Measurements from ENCODE around the gene LAMA4.

The LAMA4 gene

DNA sequence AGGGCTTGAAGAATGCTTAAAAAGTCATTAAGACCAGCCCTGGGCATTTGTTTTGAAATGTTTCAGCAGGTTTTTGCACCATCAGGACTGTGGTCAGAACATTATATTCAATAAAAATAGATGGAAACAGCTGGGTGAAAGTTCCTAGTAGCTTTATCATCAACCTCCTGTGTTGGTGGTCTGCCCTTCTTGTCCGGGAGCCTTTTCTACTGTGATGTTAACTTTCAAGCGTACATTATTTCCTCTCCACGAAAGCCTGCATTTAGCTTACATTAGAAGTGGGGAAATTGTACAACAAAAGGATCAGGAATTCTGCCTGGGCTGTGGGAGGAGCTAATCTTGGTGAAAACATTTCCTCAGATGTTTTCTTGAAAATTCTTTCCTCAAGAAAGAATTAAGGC is 71.1 kb downstream of the LAMA4 start:
- no peak for DNase-seq

- DNase-seq = no peak
Observed at GRCh38 chr6:112181130-112181529, 73.2 kb downstream of the LAMA4 start.

DNA sequence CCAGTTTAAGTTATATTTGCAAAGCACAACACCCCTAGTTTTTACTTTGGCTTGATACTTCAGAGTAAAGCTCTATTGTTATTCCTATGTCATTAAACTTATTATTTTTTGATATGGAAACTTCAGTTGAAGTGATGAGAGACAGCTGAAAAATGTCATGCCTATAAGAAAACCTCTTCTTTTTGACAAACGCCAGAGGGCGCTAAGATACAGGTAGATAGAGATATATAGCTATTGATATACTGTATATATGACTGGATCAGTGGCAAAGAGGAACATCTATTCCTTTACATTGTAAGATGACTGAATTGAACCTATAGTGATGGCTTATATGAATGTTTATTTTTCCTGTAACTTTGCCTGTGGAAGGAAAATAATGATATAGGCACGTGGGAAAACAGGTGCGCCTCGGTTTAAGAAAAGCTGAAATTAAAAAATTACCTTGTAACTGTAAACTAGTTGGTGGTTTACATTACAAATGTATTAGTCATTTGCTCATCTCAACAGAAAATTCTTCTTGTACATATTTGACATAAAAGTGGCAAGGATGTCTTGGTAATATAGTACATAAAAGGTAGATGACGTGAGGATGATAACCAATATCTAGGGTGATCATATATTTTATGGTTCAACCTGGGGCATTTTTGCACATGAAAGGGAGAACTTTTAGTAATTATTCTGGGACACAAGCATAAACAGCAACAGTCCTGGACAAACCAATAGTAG is 74.1 kb downstream of the LAMA4 start:
- peak; percentile 18 for DNase-seq

DNA sequence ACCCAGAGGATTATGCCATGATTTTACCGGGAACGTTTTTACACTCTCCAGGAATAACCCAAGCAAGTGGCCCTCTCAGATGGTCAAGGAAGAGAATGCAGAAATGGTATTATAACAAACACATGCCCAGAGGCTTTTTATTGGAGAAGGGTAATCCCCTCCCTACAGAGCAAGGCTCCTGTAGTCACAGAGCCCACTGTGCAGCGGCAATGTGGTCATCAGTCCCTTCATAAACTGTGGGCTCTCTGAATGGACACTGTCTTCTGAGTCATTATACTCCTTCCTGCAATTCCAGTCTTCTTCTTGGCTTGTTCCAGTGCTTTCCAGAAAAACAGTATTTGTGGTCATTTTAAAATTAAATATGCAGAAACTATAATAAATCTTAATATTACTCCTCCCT is 74.7 kb downstream of the LAMA4 start:
- no peak for DNase-seq

DNA sequence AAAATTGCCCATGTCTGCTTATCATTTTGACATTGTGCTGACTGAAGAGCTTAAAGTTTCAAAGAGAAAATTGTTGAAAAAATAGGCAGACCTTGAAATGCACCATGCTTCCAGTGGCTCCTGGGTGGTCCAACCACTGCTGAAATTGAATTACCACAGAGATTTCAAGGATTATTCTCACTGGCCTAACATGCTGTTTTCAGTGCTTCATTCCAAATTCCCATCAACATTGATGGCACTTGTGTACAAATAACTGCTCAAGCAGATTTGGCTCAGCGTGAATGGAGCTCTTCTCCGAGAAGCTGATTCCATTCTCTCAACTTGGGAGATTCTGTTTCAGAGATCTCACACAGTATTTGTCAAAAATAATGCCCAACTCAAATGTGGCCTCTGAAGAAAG is 75.5 kb downstream of the LAMA4 start:
- no peak for DNase-seq

DNA sequence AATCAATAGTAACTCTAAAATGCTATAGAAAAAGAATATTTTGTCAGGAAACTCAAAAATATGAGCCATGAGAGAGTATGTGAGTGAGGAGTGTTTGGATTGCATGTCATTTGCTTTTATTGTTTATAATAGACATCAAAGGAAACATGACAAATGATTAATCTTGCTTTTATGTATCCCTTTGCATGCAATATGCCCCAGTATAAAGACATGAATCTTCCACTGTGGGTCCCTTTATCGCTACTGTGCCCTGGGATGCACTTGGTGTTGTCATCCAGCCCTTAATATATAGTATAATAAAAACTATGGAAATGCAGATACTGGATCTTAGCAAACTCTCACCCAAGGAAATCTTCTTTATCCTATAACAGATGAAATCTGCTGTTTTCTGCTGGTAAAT is 77.3 kb downstream of the LAMA4 start:
- DNase-seq = no peak

DNA sequence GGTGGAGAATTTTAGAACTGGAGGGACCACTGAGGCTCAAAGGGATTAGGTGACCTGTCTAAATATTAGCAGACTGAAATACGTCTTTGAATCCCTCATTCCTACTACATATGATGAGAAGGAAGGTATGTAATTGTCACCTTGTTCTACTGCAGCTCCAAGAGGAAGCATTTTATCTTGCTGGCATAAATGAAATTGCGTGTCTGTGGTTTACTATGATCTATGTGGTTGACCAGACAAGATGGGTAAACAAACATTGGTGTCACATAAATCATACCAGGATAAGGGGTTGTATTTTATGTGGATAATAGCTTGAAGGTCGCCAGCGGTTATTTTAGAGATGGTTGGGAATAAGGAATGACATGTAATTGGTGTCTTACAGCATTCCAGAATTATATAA is 78.2 kb downstream of the LAMA4 start:
- DNase-seq = no peak

- no peak for DNase-seq
Observed at GRCh38 chr6:112173221-112173804, 81.1 kb downstream of the LAMA4 start.

DNA sequence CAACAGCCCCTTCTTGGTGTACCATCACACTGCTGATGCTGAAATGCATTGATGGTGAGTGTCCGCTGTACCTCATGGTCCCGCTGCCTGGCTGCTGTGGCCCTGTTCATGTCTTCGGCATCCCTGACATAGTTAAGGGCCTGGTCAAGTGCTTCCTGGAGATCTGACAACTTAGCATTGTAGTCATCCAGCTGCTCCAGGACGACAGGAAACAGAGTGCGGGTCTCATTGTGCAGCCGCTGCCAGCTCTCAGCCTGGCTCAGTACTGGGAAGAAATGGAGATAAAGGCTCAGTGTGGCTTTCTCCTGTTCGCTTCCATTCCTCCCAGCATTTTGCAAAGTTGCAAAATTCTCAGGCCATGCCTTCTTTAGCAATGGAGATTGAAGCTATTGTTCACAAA is 81.8 kb downstream of the LAMA4 start:
- no peak for DNase-seq

DNA sequence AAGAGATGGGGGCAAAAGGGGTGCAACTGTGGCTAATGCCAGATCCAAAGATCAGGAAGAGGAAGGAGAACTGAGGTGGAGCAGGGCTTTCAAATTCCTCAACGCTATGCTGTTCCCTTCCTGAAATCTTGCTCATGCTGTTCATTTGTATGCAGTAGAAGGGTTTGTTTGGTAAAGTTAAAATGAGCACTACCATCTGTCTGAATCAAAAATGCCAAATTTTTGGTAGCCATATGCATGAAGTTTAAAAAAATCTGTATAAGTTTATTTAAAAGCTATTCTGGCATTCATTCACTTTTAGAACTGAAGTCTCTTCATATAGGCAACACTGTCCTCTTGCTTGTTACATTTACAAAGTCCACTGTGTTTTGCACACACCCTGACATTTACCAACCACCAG is 84.8 kb downstream of the LAMA4 start:
- DNase-seq = no peak

DNA sequence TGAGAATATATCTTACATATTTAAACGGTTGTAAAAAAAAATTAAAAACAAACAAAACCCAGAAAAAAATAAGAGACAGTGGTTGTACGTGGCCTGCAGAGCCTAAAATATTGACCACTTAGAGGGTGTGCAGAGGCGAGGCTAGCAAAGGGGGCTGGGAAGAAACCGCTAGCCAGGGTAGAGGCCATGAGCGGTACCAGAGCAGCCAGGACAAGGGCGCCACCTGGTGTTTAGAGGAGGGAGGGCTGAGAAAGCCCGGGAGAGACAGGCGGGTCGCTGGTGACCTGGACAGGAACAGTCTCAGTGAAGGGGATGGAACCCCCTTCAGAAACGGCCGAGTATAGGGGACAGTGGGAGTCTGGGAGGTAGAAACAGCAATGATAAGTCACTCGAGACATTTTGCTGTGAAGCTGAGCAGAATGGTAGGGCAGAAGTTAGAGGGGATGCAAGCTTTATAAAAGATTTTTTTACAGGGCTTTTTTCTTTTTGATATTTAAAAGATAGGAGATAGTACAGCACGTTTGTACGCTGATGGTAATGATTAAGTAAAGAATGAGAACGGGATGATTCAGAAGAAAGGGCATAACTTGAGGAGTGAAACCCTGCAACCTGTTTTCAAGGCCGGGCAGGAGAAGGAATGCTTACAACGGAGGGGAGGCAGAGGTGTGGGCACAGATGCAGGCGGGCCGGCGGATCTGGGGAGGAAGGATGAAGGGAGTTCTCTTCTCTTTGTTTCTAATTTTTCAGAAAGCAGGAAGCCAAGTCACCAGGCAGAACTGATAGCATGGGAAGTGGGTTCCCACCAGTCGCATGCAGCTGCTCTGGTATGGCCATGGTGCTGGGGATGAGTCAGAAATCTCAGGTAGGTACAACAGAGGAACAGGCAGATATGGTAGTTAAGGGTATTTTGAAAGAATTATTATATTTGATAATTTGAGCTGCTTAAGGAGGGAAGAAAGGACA is 90.8 kb downstream of the LAMA4 start:
- peak; percentile 69 for DNase-seq

- no peak for DNase-seq
Observed at GRCh38 chr6:112160745-112161144, 93.6 kb downstream of the LAMA4 start.

DNA sequence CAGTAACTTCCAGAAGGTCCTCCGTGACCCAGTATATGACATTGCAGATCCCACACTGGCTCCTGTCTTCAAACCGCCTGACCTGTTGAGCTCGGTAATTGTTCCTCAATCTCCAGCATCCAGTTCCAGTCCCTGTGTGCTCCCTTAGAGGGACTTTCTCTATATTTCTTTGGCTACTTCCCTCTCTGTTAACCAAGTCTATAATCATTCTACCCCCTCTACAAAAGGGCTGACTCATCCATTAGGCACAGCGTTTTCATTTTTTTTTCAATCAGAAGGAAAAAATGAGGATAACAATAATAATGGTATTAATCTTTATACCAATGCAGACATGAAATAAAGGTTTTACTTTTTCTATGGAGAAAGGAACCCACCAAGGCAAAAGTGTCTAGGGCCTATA is 97.7 kb downstream of the LAMA4 start:
- no peak for DNase-seq

- no peak for DNase-seq
Observed at GRCh38 chr6:112155886-112156285, 98.5 kb downstream of the LAMA4 start.

- no peak for DNase-seq
Observed at GRCh38 chr6:112154711-112155110, 99.7 kb downstream of the LAMA4 start.

DNA sequence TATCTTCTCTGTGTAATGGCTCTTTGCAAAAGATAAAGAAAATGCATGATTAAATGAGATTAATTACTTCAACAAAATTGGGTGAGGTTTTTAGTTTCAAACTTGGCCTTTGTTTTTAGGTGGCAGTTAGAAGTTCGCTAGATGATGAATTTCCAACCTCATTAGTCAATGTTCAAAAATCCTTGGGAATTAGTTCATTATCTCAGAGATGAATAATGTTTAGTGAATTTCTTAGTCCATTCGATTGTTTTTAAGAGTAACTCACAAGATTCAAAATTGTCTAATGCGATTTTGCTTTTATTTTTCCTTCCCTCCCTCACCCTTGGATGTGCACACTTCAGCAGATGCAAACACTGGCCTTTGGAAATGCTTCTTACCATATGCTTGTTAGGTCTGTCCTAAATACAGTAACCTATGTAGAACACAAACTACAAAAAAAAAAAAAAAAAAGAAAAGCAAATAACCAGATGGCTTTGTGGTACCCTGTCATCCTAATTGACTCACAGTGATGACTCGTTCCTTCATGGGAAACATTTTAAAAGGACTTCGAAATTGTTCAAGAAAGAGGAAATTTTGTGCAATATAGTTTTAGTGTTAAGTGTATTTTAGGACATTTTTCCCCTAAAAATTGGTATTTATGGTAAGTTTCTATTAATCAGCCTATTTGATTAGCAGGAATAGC is 100.3 kb downstream of the LAMA4 start:
- DNase-seq = no peak

DNA sequence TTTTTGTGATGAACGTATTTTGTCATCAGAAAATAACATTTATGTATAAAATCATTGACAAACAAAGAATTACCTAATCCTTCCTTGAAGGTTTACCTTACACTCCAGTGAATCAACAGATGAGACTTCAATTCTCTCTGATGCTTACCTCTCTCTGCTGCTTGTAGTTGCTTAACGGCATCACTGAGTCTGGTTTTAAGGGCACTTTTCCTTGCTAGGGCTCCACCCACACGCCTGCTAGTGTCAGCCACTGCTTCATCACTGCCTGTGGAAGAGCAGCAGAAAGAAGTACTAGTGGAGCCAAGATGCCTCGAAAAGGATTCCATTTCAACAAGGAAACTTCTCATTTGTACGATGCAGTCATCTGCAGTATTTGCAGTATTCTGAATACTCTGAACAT is 104.0 kb downstream of the LAMA4 start:
- DNase-seq = no peak

DNA sequence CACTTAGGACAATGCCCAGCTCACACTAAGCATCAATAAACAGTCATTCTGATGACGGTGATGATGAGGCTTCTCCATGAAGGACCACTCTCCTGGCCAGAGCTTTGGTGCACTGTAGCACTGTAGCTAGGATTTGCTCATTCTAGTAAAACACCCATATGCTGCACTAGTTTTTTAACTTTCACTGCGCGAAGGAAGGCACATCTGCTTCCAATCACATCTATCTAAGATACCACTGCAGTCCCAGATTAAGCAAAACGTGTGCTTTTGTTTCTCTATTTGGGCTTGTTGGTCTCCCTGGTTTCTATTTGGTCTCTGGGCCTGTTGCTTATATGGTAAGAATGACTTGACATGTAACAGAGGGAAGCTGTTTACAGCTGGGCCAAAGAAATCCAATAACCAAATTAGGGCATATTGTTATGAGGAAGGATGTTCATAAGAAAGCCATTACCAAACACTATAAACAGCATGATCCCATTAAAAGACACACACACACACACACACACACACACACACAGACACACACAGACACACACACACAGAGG is 104.6 kb downstream of the LAMA4 start:
- DNase-seq = no peak

DNA sequence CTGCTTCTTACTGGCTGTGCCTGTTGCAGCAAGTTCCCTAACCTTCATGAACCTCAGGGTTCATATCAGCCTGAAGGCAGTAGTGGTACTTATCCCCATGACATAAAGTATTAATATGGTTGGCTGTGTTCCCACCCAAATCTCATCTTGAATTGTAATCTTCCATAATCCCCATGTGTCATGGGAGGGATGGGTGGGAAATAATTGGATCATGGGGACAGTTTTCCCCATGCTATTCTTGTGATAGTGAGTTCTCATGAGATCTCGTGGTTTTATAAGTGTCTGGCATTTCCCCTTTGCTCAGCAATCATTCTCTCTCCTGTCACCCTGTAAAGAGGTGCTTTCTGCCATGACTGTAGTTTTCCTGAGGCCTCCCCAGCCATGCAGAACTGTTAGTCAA is 105.1 kb downstream of the LAMA4 start:
- DNase-seq = no peak

- no peak for DNase-seq
Observed at GRCh38 chr6:112148103-112148502, 106.3 kb downstream of the LAMA4 start.

- no peak for DNase-seq
Observed at GRCh38 chr6:112145080-112145573, 109.2 kb downstream of the LAMA4 start.

- no peak for DNase-seq
Observed at GRCh38 chr6:112144145-112144926, 110.0 kb downstream of the LAMA4 start.
